Measurements from ENCODE around the gene CABLES2. TPM values are rescaled to one million over a fixed set of nuclear protein-coding genes. Genes with fewer than 3 reads are reported as not detected.

The CABLES2 gene
- total and polyA plus RNA-seq, 2 of the 4 experiments (the other 2 are of a cell fraction) = 1.4 to 5.1 TPM

- Histone ChIP-seq H3K9me3 (ENCODE audit: control insufficient read depth, insufficient read depth, low read length) (no peaks in the 10 kb centered on the region), H3K27me3 (ENCODE audit: control insufficient read depth, insufficient read depth, low read length) (no peaks in the 10 kb centered on the region), H3K9me1 (ENCODE audit: insufficient read depth, low read length) (peaks cover 8% of the 10 kb centered on the region; the same call in 1 of the 2 replicates), H3K27ac (ENCODE audit: insufficient read depth, low read length) (no peak overlapping the region), H3K23ac (ENCODE audit: low read depth, low read length) (no peak overlapping the region), H3K4ac (ENCODE audit: low read depth, low read length) (no peak overlapping the region), H2BK5ac (ENCODE audit: low read depth, low read length, poor library complexity, severe bottlenecking) (no peak overlapping the region), H3K18ac (ENCODE audit: low read depth, low read length) (no peak overlapping the region), H3K56ac (ENCODE audit: extremely low read depth, insufficient read depth, low read length) (no peak overlapping the region), H3K4me1 (ENCODE audit: control insufficient read depth, insufficient read depth, low read length) (peaks cover 33% of the 10 kb centered on the region), H3K79me1 (ENCODE audit: low read depth in 1 of 2, low read length in 2 of 2) (no peaks in the 10 kb centered on the region), H2AK9ac (replicated peaks; ENCODE audit: low read depth, low read length, poor library complexity) (no peak overlapping the region), H3K36me3 (ENCODE audit: control insufficient read depth, insufficient read depth, low read length) (no peaks in the 10 kb centered on the region), H3K9ac (ENCODE audit: low read depth, low read length) (no peak overlapping the region), H4K91ac (ENCODE audit: insufficient read depth, low read depth, low read length) (no peak overlapping the region), H2AFZ (replicated peaks; ENCODE audit: low read length, poor library complexity) (peak overlapping the region; percentile 62), H4K8ac (ENCODE audit: low read depth in 2 of 2, low read length in 2 of 2) (no peak overlapping the region), H2BK120ac (ENCODE audit: low read depth, low read length) (no peak overlapping the region), H4K20me1 (ENCODE audit: insufficient read depth, low read length) (peaks cover 26% of the 10 kb centered on the region), H3K4me2 (ENCODE audit: low read depth, low read length) (peak overlapping the region; percentile 32; the same call in 1 of the 2 replicates), H3K4me3 (ENCODE audit: insufficient read depth, low read depth, low read length) (no peak overlapping the region), H2AK5ac (ENCODE audit: low read depth, low read length) (no peak overlapping the region), H2BK20ac (ENCODE audit: low read depth, low read length) (no peak overlapping the region), H4K5ac (ENCODE audit: low read depth, low read length) (no peak overlapping the region; the same call in 1 of the 2 replicates), H3K14ac (replicated peaks; ENCODE audit: low read depth, low read length) (no peak overlapping the region), H2BK15ac (ENCODE audit: low read depth, low read length) (no peak overlapping the region)
- WGBS, 2 experiments (ENCODE audit: extremely low coverage in 2 of 2, insufficient read length in 1 of 2) = 26% methylated on average over 19 of the region's 37 CpGs; no CpG with 5 or more reads in 1 of the 2 experiments
- POLR2A ChIA-PET (ENCODE audit: unreplicated experiment) = no interaction called here
- BruUV-seq (replicated peaks) = no TSS peak
- no peak for DNase-seq
- dilution Hi-C loops (cut with HindIII; ENCODE audit: low sequenced_read_pairs, unreplicated experiment) (no loop called here), intact Hi-C loops (cut with micrococcal nuclease) (no loop called here), in situ Hi-C loops (cut with MboI; ENCODE audit: low sequenced_read_pairs) (no loop called here)
- ATAC-seq (ENCODE audit: low read depth) = no peak
- TF ChIP-seq CEBPB (IDR thresholded peaks at IDR 0.05; ENCODE audit: low read depth, low read length) = no peak
- no peak for TF ChIP-seq POLR2A (IDR thresholded peaks at IDR 0.05; ENCODE audit: low read depth, low read length)
- CTCF ChIA-PET = interaction anchor here (0.5 to 2.2 kb wide), 6 partner anchors 10 to 66 kb away, joined by 3 to 8 read pairs (median 3); partner anchors contain the start of gene ADRM1
Measured at GRCh38 chr20:62367633-62368391, 39.3 kb downstream of the CABLES2 start.

All from IMR-90 (cell line).